Activated T-helper 1 cell treated with anti-CD3 and anti-CD28 coated beads, Interleukin-12 subunit alpha, Interleukin-12 subunit beta, Interleukin-2, Interleukin-4 antibody, amounts not matched to agents 30 ng/mL and 10 ng/mL and 1 ng/mL, durations not matched to agents 14 hours and 24 hours and 36 hours (primary cell): ENCODE data around the gene KBTBD12. TPM values are rescaled to one million over a fixed set of nuclear protein-coding genes. Genes with fewer than 3 reads are reported as not detected.
"Not testable (repeated sequence)": the region's sequence is repeated elsewhere in the genome, so short reads cannot be mapped to it uniquely, and the experiment has no call there.

Experiments used
- DNase-seq: peaks from one replicate; pipeline ENCODE4 v3.0.0; 2021; ENCODE audit warnings: low spot score
- H3K27ac Mint-ChIP-seq: one replicate; pipeline ENCODE4 v1.8.0; 2021; ENCODE audit warnings: mild to moderate bottlenecking, mixed read lengths
- H3K27me3 Mint-ChIP-seq: one replicate; pipeline ENCODE4 v1.8.0; 2022; ENCODE audit warnings: mild to moderate bottlenecking, moderate library complexity, mixed read lengths; ENCODE audit not compliant: insufficient read depth
- H3K36me3 Mint-ChIP-seq: one replicate; pipeline ENCODE4 v1.8.0; 2021; ENCODE audit warnings: low read depth, mixed read lengths
- H3K4me1 Mint-ChIP-seq: one replicate; pipeline ENCODE4 v1.8.0; 2021; ENCODE audit warnings: low read depth, mixed read lengths
- H3K4me3 Mint-ChIP-seq: one replicate; pipeline ENCODE4 v1.8.0; 2021; ENCODE audit warnings: mild to moderate bottlenecking, moderate library complexity, mixed read lengths
- H3K9me3 Mint-ChIP-seq: one replicate; pipeline ENCODE4 v1.8.0; 2021; ENCODE audit warnings: mixed read lengths
- intact Hi-C: fragments of 100-400 bp; cut with micrococcal nuclease; formaldehyde crosslinking; loops from one replicate; pipeline ENCODE4 v1.15.1; 2024
- total RNA-seq: library from RNA; stranded (reverse); gene quantifications from 2 replicates; pipeline ENCODE4 v1.2.3, GENCODE V29; 2022

The KBTBD12 gene, protein sequence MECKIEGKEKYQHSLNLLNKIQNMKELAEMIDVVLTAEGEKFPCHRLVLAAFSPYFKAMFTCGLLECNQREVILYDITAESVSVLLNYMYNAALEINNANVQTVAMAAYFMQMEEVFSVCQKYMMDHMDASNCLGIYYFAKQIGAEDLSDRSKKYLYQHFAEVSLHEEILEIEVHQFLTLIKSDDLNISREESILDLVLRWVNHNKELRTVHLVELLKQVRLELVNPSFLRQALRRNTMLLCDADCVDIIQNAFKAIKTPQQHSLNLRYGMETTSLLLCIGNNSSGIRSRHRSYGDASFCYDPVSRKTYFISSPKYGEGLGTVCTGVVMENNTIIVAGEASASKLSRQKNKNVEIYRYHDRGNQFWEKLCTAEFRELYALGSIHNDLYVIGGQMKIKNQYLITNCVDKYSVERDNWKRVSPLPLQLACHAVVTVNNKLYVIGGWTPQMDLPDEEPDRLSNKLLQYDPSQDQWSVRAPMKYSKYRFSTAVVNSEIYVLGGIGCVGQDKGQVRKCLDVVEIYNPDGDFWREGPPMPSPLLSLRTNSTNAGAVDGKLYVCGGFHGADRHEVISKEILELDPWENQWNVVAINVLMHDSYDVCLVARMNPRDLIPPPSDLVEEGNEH
- total RNA-seq: not detected in 2 replicates

DNA sequence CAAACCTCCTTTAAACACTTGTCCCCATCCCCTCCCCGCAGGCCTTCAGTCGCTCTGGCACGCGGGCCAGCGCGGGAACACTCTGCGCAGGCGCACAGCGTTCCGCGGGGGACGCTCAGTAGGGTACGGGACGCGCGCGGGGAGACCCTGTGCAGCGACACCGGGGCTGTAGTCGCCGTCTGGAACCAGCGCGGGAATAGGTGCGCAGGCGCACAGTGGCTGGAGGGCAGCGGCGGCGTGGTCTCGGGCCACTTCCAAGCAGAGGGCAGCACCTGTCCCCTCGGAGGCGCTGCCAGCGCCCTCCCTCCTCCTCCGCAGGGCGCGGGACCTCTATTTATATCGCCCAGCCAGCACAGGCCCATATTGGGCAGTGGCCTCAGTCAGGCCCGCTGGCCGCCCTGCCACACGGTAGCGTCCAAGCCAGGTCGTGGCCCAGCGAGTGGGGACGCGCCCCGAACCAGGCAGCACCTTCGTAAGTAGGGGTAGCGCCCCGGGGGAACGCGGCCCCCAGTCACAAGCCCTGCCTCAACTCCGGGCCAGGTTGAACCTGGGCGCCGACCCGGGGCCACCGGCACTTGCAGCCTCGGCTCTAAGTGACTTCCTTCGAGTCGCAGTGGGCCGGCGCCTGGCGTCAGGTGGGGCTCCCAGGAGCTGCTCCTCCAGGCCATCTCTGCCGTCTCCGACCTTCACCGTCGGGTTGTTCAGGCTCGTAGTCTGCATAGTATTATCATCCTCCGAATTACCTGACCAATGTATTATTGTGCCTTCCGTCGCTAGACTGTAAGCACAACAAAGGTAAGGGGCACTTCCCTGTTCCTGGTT, at the start of gene KBTBD12:
KBTBD12 (plus strand) TSS at position 118 of the 822 bp plus-strand sequence. CDS start 7,830 bp downstream, outside the sequence.
- H3K9me3 Mint-ChIP-seq: peaks cover 3% of the 10 kb centered on the region
- intact Hi-C loops: no loop called here
- H3K27me3 Mint-ChIP-seq: peaks cover 25% of the 10 kb centered on the region
- DNase-seq: no peak
- no peak within 1 kb of the TSS for H3K4me3 Mint-ChIP-seq
- no peaks in the 10 kb centered on the region for H3K36me3 Mint-ChIP-seq
- H3K4me1 Mint-ChIP-seq: no peaks in the 10 kb centered on the region
- no peak within 1 kb of the TSS for H3K27ac Mint-ChIP-seq

DNA sequence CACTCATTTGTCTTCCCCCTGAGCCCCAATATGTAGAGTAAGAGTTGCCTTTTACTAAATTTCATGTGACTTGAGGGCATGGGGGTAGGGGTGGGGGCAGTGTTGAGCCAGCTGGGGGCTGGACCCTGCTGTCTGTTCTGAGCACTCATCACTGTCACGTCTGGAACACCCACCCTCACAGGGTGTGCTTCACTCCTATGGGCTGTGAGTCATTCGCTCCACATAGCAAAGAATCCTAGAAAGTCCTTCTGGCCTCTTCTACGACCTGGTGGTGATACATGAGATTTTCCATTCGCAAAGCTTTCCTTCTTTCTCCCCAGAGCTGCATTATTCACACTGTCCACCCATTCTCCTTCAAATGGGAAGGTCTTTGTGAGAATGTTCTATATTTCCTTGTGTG, 49.1 kb upstream of the KBTBD12 start:
- H3K36me3 Mint-ChIP-seq: no peaks in the 10 kb centered on the region
- H3K27ac Mint-ChIP-seq: no peak overlapping the region
- no peak for DNase-seq
- H3K4me1 Mint-ChIP-seq: peaks cover 5% of the 10 kb centered on the region
- no peak overlapping the region for H3K4me3 Mint-ChIP-seq
- H3K9me3 Mint-ChIP-seq: no peaks in the 10 kb centered on the region
- intact Hi-C loops: no loop called here
- H3K27me3 Mint-ChIP-seq: peaks cover 9% of the 10 kb centered on the region

DNA sequence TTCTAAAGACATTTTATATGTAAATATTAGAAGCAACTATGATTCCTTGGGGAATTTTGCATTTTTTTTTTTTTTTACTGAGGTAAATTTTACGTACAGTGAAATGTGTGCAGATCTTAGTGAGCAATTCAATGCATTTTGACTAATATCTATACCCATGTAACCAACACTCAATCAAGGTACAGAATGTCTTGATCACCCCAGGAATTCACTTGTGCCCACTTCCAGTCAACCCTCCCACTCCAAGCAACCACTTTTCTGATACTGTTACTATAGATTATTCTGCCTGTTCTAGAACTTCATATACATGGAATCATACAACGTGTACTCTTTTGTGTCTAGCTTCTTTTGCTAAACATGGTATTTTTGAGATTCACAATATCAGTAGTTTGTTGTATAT, 47.6 kb upstream of the KBTBD12 start:
- Mint-ChIP-seq H3K4me1 (peaks cover 5% of the 10 kb centered on the region), H3K9me3 (no peaks in the 10 kb centered on the region), H3K27ac (no peak overlapping the region), H3K27me3 (peaks cover 6% of the 10 kb centered on the region), H3K4me3 (no peak overlapping the region), H3K36me3 (no peaks in the 10 kb centered on the region)
- intact Hi-C loops: no loop called here
- no peak for DNase-seq

DNA sequence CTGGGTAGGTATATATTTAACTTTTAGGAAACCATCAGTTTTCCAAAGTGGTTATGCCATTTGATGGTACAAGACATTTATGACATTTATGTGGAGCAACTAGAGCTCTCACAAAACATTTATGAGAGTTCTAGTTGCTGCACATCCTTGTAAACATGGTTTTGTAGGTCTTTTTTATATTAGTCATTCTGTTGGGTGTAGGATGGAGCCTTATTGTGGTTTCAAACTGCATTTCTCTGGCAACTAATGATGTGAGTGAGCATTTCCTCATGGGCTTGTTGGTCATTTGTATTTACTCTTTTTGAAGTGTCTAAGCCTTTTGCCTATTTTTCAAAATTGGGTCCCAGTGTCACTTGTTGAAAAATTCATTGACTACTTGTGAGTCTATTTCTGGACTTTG, 47.0 kb upstream of the KBTBD12 start:
- no peak for DNase-seq
- intact Hi-C loops: no loop called here
- no peak overlapping the region for H3K27ac Mint-ChIP-seq
- H3K27me3 Mint-ChIP-seq: peaks cover 6% of the 10 kb centered on the region
- H3K36me3 Mint-ChIP-seq: no peaks in the 10 kb centered on the region
- no peaks in the 10 kb centered on the region for H3K9me3 Mint-ChIP-seq
- H3K4me3 Mint-ChIP-seq: no peak overlapping the region
- peaks cover 5% of the 10 kb centered on the region for H3K4me1 Mint-ChIP-seq

DNA sequence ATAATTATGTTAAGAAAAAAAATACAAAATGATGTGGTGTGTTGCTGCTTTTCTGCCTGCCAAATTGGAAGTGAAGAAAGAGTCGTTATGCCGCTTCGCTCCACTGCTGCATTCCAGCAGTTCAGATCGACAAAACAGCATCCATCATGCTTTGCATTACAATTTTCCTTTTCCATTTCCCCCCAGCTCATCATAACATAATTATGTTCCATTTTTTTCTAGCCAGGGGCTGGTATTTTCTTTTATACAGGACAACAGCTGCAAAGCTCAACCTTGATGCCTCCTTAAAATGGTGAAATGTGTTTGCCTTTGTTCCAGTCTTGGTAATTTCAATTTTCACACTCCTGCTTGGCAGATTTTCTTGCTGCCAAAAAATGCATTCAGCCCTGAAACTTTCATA, 44.9 kb upstream of the KBTBD12 start:
- Mint-ChIP-seq H3K27me3 (peaks cover 12% of the 10 kb centered on the region), H3K9me3 (no peaks in the 10 kb centered on the region), H3K4me1 (peaks cover 5% of the 10 kb centered on the region), H3K36me3 (no peaks in the 10 kb centered on the region), H3K27ac (no peak overlapping the region), H3K4me3 (no peak overlapping the region)
- intact Hi-C loops: no loop called here
- DNase-seq: no peak

DNA sequence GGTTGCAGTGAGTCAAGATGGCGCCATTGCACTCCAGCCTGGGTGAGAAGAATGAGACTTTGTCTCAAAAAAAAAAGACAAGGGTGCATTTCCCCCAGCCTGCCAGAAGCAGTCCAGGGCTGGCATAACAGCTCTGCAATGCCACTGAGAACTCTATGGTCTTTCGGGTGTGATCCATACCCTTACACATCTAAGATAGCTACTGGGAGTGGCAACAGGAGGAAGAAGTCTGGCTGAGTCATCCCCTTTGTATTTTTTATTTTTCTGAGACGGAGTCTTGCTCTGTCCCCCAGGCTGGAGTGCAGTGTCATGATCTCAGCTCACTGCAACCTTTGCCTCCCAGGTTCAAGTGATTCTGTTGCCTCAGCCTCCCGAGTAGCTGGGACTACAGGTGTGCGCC, 40.9 kb upstream of the KBTBD12 start:
- H3K4me1 Mint-ChIP-seq, H3K36me3 Mint-ChIP-seq, H3K27ac Mint-ChIP-seq, H3K9me3 Mint-ChIP-seq, intact Hi-C loops, H3K27me3 Mint-ChIP-seq, H3K4me3 Mint-ChIP-seq, DNase-seq: not testable (repeated sequence)

DNA sequence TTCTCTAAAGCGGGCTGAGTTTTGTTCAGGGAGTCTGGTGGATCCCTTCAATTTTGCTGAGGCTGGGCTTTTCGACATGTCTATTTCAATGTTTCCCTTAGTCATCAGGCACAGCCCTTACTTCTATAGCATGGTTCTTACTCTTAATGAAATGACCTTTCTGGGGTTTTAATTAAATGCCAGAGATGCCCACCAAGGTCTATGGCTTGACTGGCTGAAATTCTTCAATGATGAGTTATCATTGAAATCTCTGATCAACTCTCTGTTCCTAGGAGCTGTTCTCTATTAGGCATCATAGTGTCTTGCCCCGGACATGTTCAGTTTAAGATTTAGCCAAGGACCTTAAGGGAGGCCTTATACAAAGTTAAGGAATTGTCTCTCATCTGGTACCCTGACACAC, 33.4 kb upstream of the KBTBD12 start:
- no peak overlapping the region for H3K27ac Mint-ChIP-seq
- H3K4me1 Mint-ChIP-seq: no peaks in the 10 kb centered on the region
- H3K4me3 Mint-ChIP-seq: no peak overlapping the region
- H3K9me3 Mint-ChIP-seq: no peaks in the 10 kb centered on the region
- H3K36me3 Mint-ChIP-seq: no peaks in the 10 kb centered on the region
- DNase-seq: no peak
- H3K27me3 Mint-ChIP-seq: no peaks in the 10 kb centered on the region
- intact Hi-C loops: no loop called here

DNA sequence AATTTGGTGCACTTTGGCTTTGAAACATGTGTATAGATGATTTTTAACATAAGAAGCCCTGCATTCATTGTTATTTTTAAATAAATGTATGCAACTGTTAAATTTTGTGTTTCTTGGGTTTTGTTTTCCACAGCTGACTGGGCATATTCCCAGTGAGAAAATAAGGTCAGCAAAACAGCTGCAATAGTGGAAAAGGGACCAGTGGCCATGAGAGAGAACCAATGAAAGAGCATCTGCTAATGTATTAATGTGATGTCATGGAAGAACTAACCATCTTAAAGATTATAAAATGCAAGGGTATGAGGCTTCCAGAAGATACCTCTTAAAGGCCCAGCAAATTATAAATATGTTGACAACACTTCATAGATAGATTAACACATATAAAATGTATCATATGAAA, 31.0 kb upstream of the KBTBD12 start:
- H3K27me3 Mint-ChIP-seq: no peaks in the 10 kb centered on the region
- peaks cover 3% of the 10 kb centered on the region for H3K9me3 Mint-ChIP-seq
- H3K4me3 Mint-ChIP-seq: no peak overlapping the region
- H3K27ac Mint-ChIP-seq: no peak overlapping the region
- intact Hi-C loops: no loop called here
- H3K36me3 Mint-ChIP-seq: no peaks in the 10 kb centered on the region
- no peaks in the 10 kb centered on the region for H3K4me1 Mint-ChIP-seq
- no peak for DNase-seq

DNA sequence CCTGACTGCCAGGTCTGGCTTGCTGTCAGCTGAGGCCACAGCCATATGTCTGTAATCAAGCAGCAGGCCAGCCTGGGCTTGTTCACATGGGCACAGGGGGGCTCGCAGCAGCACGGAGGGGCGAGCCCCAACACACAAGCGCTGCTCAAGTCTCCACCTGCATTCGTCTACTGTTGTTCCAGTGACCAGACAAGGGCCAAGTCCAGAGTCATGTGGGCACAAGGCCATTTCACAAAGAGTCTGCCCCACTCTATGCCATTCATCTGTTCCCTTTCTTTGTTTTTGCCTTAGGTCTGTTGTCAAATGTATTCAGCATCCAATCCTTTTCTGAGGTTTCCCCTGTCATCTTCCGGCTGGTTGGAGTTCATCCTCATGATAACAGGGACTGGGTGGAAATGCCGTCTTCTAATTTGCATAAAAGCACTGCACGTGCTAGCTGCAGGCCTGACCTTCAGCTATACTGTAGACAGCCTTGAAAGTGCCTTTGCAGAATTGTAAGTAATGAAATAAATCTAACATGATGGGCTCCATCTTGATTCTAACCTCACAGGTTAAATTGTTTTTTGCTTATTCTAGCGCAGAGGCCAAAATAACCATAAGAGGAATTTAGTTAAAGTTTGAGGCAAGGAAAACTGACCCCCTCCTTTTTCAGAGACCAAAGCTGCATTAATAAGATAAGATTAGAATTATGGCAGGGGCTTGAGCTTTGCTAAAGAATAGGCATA, 28.6 kb upstream of the KBTBD12 start:
- peaks cover 6% of the 10 kb centered on the region for H3K4me1 Mint-ChIP-seq
- no peak overlapping the region for H3K27ac Mint-ChIP-seq

DNA sequence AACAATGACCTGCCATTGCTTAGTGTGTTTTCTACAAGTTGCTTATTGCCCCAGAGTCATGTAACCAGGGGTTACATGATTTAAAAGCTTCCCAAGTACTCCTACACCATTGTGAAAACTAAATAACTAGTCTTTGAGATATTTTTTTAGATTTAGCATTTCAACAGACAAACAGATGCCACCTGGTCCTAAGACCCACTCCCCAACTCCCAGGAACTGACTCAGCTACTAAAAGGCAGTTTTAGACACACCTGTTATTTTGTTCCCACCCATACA, 28.1 kb upstream of the KBTBD12 start:
- H3K4me1 Mint-ChIP-seq: peaks cover 6% of the 10 kb centered on the region
- DNase-seq: no peak
- H3K36me3 Mint-ChIP-seq: no peaks in the 10 kb centered on the region
- H3K9me3 Mint-ChIP-seq: peaks cover 14% of the 10 kb centered on the region
- H3K27ac Mint-ChIP-seq: no peak overlapping the region
- no peak overlapping the region for H3K4me3 Mint-ChIP-seq
- intact Hi-C loops: no loop called here
- H3K27me3 Mint-ChIP-seq: no peaks in the 10 kb centered on the region

More for the DNA sequence above, 28.6 kb upstream of the KBTBD12 start:
- Mint-ChIP-seq H3K9me3 (peaks cover 14% of the 10 kb centered on the region), H3K4me3 (no peak overlapping the region), H3K36me3 (no peaks in the 10 kb centered on the region), H3K27me3 (no peaks in the 10 kb centered on the region)
- no peak for DNase-seq
- intact Hi-C loops: no loop called here

DNA sequence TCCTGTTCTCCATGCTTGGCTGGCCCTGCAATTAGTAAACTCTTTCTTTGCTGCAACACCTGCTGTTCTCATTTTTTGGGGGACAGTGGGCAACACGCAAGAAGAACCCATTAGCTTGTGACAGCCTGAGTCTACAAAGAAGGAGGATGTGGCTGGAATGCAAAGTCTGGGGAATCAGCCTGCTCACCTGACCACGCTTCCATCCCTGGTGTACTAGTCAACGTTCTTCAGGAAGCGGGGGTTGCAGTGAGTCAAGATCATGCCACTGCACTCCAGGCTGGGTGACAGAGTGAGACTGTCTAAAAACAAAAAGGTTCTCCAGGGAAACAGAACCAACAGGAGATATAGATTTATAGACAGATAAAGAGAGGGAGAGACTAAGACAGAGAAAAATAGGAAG, 27.7 kb upstream of the KBTBD12 start:
- H3K36me3 Mint-ChIP-seq: peaks cover 1% of the 10 kb centered on the region
- intact Hi-C loops: no loop called here
- H3K9me3 Mint-ChIP-seq: peaks cover 18% of the 10 kb centered on the region
- no peak overlapping the region for H3K27ac Mint-ChIP-seq
- peaks cover 6% of the 10 kb centered on the region for H3K4me1 Mint-ChIP-seq
- no peak for DNase-seq
- no peak overlapping the region for H3K4me3 Mint-ChIP-seq
- no peaks in the 10 kb centered on the region for H3K27me3 Mint-ChIP-seq

DNA sequence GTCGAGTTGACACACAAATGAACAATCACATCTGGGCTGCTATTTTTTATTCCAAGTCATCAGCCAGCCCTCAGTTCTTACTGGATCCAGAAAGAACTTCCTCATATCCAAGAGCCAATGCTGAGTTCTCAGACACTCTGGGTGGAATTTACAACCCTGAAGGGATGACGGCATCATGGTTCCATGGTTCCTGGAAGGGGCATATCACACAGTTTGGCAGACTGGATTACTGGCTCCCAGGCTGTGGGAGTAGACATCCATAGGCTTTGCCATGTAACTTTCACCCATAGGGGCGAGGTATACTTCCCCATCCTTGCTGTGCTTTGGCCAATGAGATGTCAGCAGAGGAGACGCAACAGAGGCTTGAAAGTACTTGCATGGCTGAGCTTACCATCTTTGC, 26.9 kb upstream of the KBTBD12 start:
- peaks cover 6% of the 10 kb centered on the region for H3K4me1 Mint-ChIP-seq
- no peak overlapping the region for H3K27ac Mint-ChIP-seq
- H3K36me3 Mint-ChIP-seq: peaks cover 1% of the 10 kb centered on the region
- no peak for DNase-seq
- intact Hi-C loops: no loop called here
- H3K9me3 Mint-ChIP-seq: peaks cover 21% of the 10 kb centered on the region
- no peak overlapping the region for H3K4me3 Mint-ChIP-seq
- no peaks in the 10 kb centered on the region for H3K27me3 Mint-ChIP-seq
